Neural progenitor cell (in vitro differentiated cells): Measurements from ENCODE around the gene AUTS2. TPM values are rescaled to one million over a fixed set of nuclear protein-coding genes. Genes with fewer than 3 reads are reported as not detected.

ENCODE experiments used
- DNase-seq: peaks from one replicate; pipeline ENCODE4 v3.0.0-alpha.2; 2016; ENCODE audit warnings: low spot score
- H2AFZ ChIP-seq: fragments of 200-600 bp; sonication (generic); replicated peaks from 2 replicates; pipeline ENCODE4 v1.6.1; 2016; ENCODE audit warnings: antibody characterized with exemption
- H3F3A ChIP-seq: fragments of 200-600 bp; sonication (generic); 2 replicates; pipeline ENCODE4 v1.6.1; 2016; ENCODE audit warnings: antibody characterized with exemption, low read depth
- H3K27ac ChIP-seq: fragments of 200-600 bp; sonication (generic); 2 replicates; pipeline ENCODE4 v1.5.1; 2016; ENCODE audit warnings: mild to moderate bottlenecking
- H3K27me3 ChIP-seq: fragments of 200-600 bp; sonication (generic); 2 replicates; pipeline ENCODE4 v1.6.1; 2016; ENCODE audit warnings: mild to moderate bottlenecking, moderate library complexity
- H3K36me3 ChIP-seq: fragments of 200-600 bp; sonication (generic); 2 replicates; pipeline ENCODE4 v1.5.1; 2016
- H3K4me1 ChIP-seq: fragments of 200-600 bp; sonication (generic); 2 replicates; pipeline ENCODE4 v1.6.1; 2016; ENCODE audit warnings: mixed run types
- H3K4me2 ChIP-seq: fragments of 200-600 bp; sonication (generic); 2 replicates; pipeline ENCODE4 v1.6.1; 2016
- H3K4me3 ChIP-seq: fragments of 200-600 bp; sonication (generic); 2 replicates; pipeline ENCODE4 v1.5.1; 2016
- H3K79me2 ChIP-seq: fragments of 200-600 bp; sonication (generic); 2 replicates; pipeline ENCODE4 v1.6.1; 2016; ENCODE audit warnings: low read depth
- H3K9ac ChIP-seq: fragments of 200-600 bp; sonication (generic); 2 replicates; pipeline ENCODE4 v1.6.1; 2016
- H3K9me3 ChIP-seq: fragments of 200-600 bp; sonication (generic); 2 replicates; pipeline ENCODE4 v1.5.1; 2016; ENCODE audit warnings: low read depth
- H4K20me1 ChIP-seq: fragments of 200-600 bp; sonication (generic); 2 replicates; pipeline ENCODE4 v1.6.1; 2016; ENCODE audit warnings: low read depth
- H3K27ac Mint-ChIP-seq: 3 replicates; pipeline ENCODE4 v1.8.0; 2021; ENCODE audit warnings: mixed read lengths
- H3K27me3 Mint-ChIP-seq: 2 replicates; pipeline ENCODE4 v1.8.0; 2022; ENCODE audit warnings: low read depth, mild to moderate bottlenecking, inconsistent platforms, moderate library complexity, mixed read lengths; ENCODE audit not compliant: insufficient read depth
- H3K36me3 Mint-ChIP-seq: 3 replicates; pipeline ENCODE4 v1.8.0; 2021; ENCODE audit warnings: mixed read lengths
- H3K4me1 Mint-ChIP-seq: 3 replicates; pipeline ENCODE4 v1.8.0; 2021; ENCODE audit warnings: mixed read lengths
- H3K4me3 Mint-ChIP-seq: 3 replicates; pipeline ENCODE4 v1.8.0; 2021; ENCODE audit warnings: mild to moderate bottlenecking, moderate library complexity, mixed read lengths
- H3K9me3 Mint-ChIP-seq: 3 replicates; pipeline ENCODE4 v1.8.0; 2020; ENCODE audit warnings: mixed read lengths
- CTCF ChIP-seq: fragments of 200-600 bp; sonication (generic); IDR thresholded peaks from 2 replicates; pipeline ENCODE4 v1.5.1; 2017; ENCODE audit warnings: antibody characterized with exemption, mild to moderate bottlenecking
- EZH2 ChIP-seq: fragments of 200-600 bp; sonication (generic); IDR thresholded peaks from 2 replicates; pipeline ENCODE4 v1.6.1; 2017; ENCODE audit warnings: antibody characterized with exemption, mild to moderate bottlenecking, moderate library complexity
- EZH2phosphoT487 ChIP-seq: fragments of 200-600 bp; sonication (generic); IDR thresholded peaks from 2 replicates; pipeline ENCODE4 v1.6.1; 2017; ENCODE audit warnings: antibody characterized with exemption
- total RNA-seq: library from RNA; depleted of rRNA; stranded (reverse); fragments of >200 nt; gene quantifications from 2 replicates; pipeline ENCODE4 v1.2.3, GENCODE V29; 2015; ENCODE audit warnings: low replicate concordance

The AUTS2 gene
- total RNA-seq, 1 donor from 2014 or later = 50.0 TPM

- no peak overlapping the region for H3K4me3 Mint-ChIP-seq
- Histone ChIP-seq H3K9me3 (no peaks in the 10 kb centered on the region), H3F3A (peaks cover 38% of the 10 kb centered on the region), H3K27ac (no peak overlapping the region), H4K20me1 (peaks cover 100% of the 10 kb centered on the region), H3K4me1 (peaks cover 58% of the 10 kb centered on the region), H3K9ac (no peak overlapping the region), H3K79me2 (peaks cover 100% of the 10 kb centered on the region), H2AFZ (no peak overlapping the region), H3K27me3 (no peaks in the 10 kb centered on the region), H3K4me2 (no peak overlapping the region), H3K36me3 (no peaks in the 10 kb centered on the region), H3K4me3 (no peak overlapping the region)
- H3K27ac Mint-ChIP-seq = no peak overlapping the region
- DNase-seq = no peak
- peaks cover 10% of the 10 kb centered on the region for H3K4me1 Mint-ChIP-seq
- no peaks in the 10 kb centered on the region for H3K9me3 Mint-ChIP-seq
- peaks cover 26% of the 10 kb centered on the region for H3K36me3 Mint-ChIP-seq
- TF ChIP-seq EZH2phosphoT487 = no peak
- TF ChIP-seq CTCF = no peak
- TF ChIP-seq EZH2 = no peak
- peaks cover 2% of the 10 kb centered on the region for H3K27me3 Mint-ChIP-seq
Measured at GRCh38 chr7:70759674-70760073, 1161.4 kb downstream of the AUTS2 start.

- Histone ChIP-seq H3K9ac (no peak overlapping the region), H3K4me1 (peaks cover 49% of the 10 kb centered on the region), H3K27ac (peak overlapping the region; percentile 25), H3F3A (peaks cover 50% of the 10 kb centered on the region), H3K9me3 (no peaks in the 10 kb centered on the region), H3K27me3 (no peaks in the 10 kb centered on the region), H3K4me2 (no peak overlapping the region), H3K79me2 (peaks cover 100% of the 10 kb centered on the region), H3K4me3 (no peak overlapping the region), H4K20me1 (peaks cover 100% of the 10 kb centered on the region), H3K36me3 (no peaks in the 10 kb centered on the region), H2AFZ (no peak overlapping the region)
- H3K27me3 Mint-ChIP-seq = peaks cover 2% of the 10 kb centered on the region
- no peak overlapping the region for H3K27ac Mint-ChIP-seq
- TF ChIP-seq EZH2 (no peak), CTCF (no peak), EZH2phosphoT487 (no peak)
- peaks cover 10% of the 10 kb centered on the region for H3K4me1 Mint-ChIP-seq
- no peak for DNase-seq
- H3K4me3 Mint-ChIP-seq = no peak overlapping the region
- H3K36me3 Mint-ChIP-seq = peaks cover 35% of the 10 kb centered on the region
- no peaks in the 10 kb centered on the region for H3K9me3 Mint-ChIP-seq
Measured at GRCh38 chr7:70761711-70762328, 1163.5 kb downstream of the AUTS2 start.

GRCh38 chr7:70762696-70763095, 1164.4 kb downstream of the AUTS2 start:
- H3K4me3 ChIP-seq = no peak overlapping the region
- peaks cover 100% of the 10 kb centered on the region for H4K20me1 ChIP-seq
- H3K4me2 ChIP-seq = peak overlapping the region; percentile 9
- H3K4me1 Mint-ChIP-seq = peaks cover 10% of the 10 kb centered on the region
- H3K27me3 Mint-ChIP-seq = peaks cover 2% of the 10 kb centered on the region
- peaks cover 7% of the 10 kb centered on the region for H3K36me3 ChIP-seq
- no peak overlapping the region for H2AFZ ChIP-seq
- H3K79me2 ChIP-seq = peaks cover 100% of the 10 kb centered on the region
- no peaks in the 10 kb centered on the region for H3K9me3 Mint-ChIP-seq
- no peak overlapping the region for H3K27ac Mint-ChIP-seq
- no peak for DNase-seq
- H3K9ac ChIP-seq = no peak overlapping the region
- peaks cover 43% of the 10 kb centered on the region for H3K4me1 ChIP-seq
- no peaks in the 10 kb centered on the region for H3K27me3 ChIP-seq
- H3F3A ChIP-seq = peaks cover 54% of the 10 kb centered on the region
- no peak overlapping the region for H3K4me3 Mint-ChIP-seq
- TF ChIP-seq EZH2 = no peak
- no peak for TF ChIP-seq EZH2phosphoT487
- no peak for TF ChIP-seq CTCF
- no peaks in the 10 kb centered on the region for H3K9me3 ChIP-seq
- H3K36me3 Mint-ChIP-seq = peaks cover 41% of the 10 kb centered on the region
- H3K27ac ChIP-seq = peak overlapping the region; percentile 80
